K562 (cell line): ENCODE results near the gene RIMBP3C. TPM values are rescaled to one million over a fixed set of nuclear protein-coding genes. Genes with fewer than 3 reads are reported as not detected.

Source experiments
- AFF1 ChIP-seq, 2 experiments: fragments of 450-650 bp; IDR thresholded peaks; 2 replicates each; pipeline ENCODE4 v1.6.1; 2018; ENCODE audit warnings: mild to moderate bottlenecking in 2 of 2, low read depth in 1 of 2; ENCODE audit not compliant: partially characterized antibody in 2 of 2
- CHCHD3 ChIP-seq: fragments of 250-450 bp; sonication (Bioruptor Pico); IDR thresholded peaks from 2 replicates; pipeline ENCODE4 v2.1.2; 2022; ENCODE audit warnings: mild to moderate bottlenecking
- CLOCK ChIP-seq: fragments of 250-450 bp; sonication (Bioruptor Pico); IDR thresholded peaks from 2 replicates; pipeline ENCODE4 v1.4.0; 2020; ENCODE audit warnings: mild to moderate bottlenecking, moderate library complexity, borderline replicate concordance
- CSDE1 ChIP-seq, 2 experiments: fragments of 450-650 bp; IDR thresholded peaks; 2 replicates each; pipeline ENCODE4 v1.6.1; 2016; ENCODE audit warnings: mild to moderate bottlenecking in 1 of 2
- EP300 ChIP-seq: IDR thresholded peaks from 2 replicates; pipeline ENCODE4 v1.6.1; 2012; ENCODE audit warnings: low read length, improper control_type of control experiment
- GABPB1 ChIP-seq: sonication (generic); formaldehyde crosslinking; IDR thresholded peaks from 2 replicates; pipeline ENCODE4 v1.8.0; 2022; ENCODE audit warnings: mild to moderate bottlenecking, missing genetic modification reagents
- GTF2A2 ChIP-seq: IDR thresholded peaks from 2 replicates; pipeline ENCODE4 v1.6.1; 2016; ENCODE audit warnings: mild to moderate bottlenecking, missing genetic modification characterization, missing compliant biosample characterization
- IRF1 ChIP-seq: sonication (generic); formaldehyde crosslinking; IDR thresholded peaks from 2 replicates; pipeline ENCODE4 v1.8.0; 2022; ENCODE audit warnings: missing genetic modification reagents, mild to moderate bottlenecking, borderline replicate concordance
- KLF6 ChIP-seq: fragments of 250-450 bp; sonication (Bioruptor Pico); IDR thresholded peaks from 2 replicates; pipeline ENCODE4 v1.4.0; 2020; ENCODE audit warnings: mild to moderate bottlenecking, moderate library complexity, borderline replicate concordance
- MYBL2 ChIP-seq, 2 experiments: fragments of 450-650 bp in 1 of 2; sonication (generic) in 1 of 2; formaldehyde crosslinking in 1 of 2; IDR thresholded peaks; 2 replicates each; pipeline versions ENCODE4 v1.6.1 to v1.8.1; 2017 to 2022; ENCODE audit warnings: borderline replicate concordance in 1 of 2, inconsistent platforms in 1 of 2, low read depth in 1 of 2, mild to moderate bottlenecking in 1 of 2, missing genetic modification reagents in 1 of 2, moderate library complexity in 1 of 2
- NCOA2 ChIP-seq, 2 experiments: fragments of 450-650 bp; IDR thresholded peaks; 2 replicates each; pipeline ENCODE4 v1.6.1; 2018; ENCODE audit warnings: mild to moderate bottlenecking in 2 of 2, moderate library complexity in 1 of 2; ENCODE audit not compliant: partially characterized antibody in 2 of 2
- ZBTB5 ChIP-seq: fragments of 450-650 bp; IDR thresholded peaks from 2 replicates; pipeline ENCODE4 v1.6.1; 2017; ENCODE audit warnings: antibody characterized with exemption
- ZFP1 ChIP-seq: fragments of 450-650 bp; formaldehyde crosslinking; IDR thresholded peaks from 2 replicates; pipeline ENCODE4 v1.4.0; 2020; ENCODE audit warnings: mild to moderate bottlenecking, mixed read lengths
- ZFP36 ChIP-seq: fragments of 150-350 bp; IDR thresholded peaks from 2 replicates; pipeline ENCODE4 v1.6.1; 2018; ENCODE audit warnings: low read length, low read depth; ENCODE audit not compliant: partially characterized antibody
- polyA plus RNA-seq, 8 experiments: library from polyadenylated mRNA; depleted of rRNA in 4 of 8; stranded (reverse) in 5 of 8; unstranded in 3 of 8; fragments of >200 nt; fragmentation: Nextera tagmentation in 2 of 8; fragmentation: Illumina TruSeq in 1 of 8; extraction: Ambion mirVana in 2 of 8; extraction: Trizol in 1 of 8; gene quantifications; 2 replicates each; pipeline versions ENCODE4 v1.2.1 to v1.2.3, GENCODE V29; 2011 to 2014; ENCODE audit warnings: inconsistent platforms in 1 of 8, missing spikeins in 1 of 8
- total RNA-seq, 7 experiments: library from RNA; depleted of rRNA in 6 of 7; stranded (reverse); fragments of >200 nt in 6 of 7; fragmentation: Illumina TruSeq in 2 of 7; extraction: Trizol in 2 of 7; gene quantifications; 2 replicates each; pipeline versions ENCODE4 v1.2.1 to v1.2.3, GENCODE V29; 2011 to 2021; ENCODE audit warnings: low replicate concordance in 1 of 7
- TF ChIP-seq, protein P1 (sequence below): fragments of 450-650 bp; formaldehyde crosslinking; IDR thresholded peaks from 2 replicates; pipeline ENCODE4 v1.4.0; 2020; ENCODE audit warnings: mild to moderate bottlenecking, moderate library complexity

RIMBP3C gene
- total and polyA plus RNA-seq, 9 of the 15 experiments (the other 6 are each of a cell fraction or from before 2014, with no cell fraction given): 0.09 to 0.98 (median 0.17) TPM; not detected in 2

GRCh38 chr22:21569459-21570170 lies 18.4 kb upstream of the RIMBP3C start (continued):
- TF ChIP-seq CHCHD3 (CRISPR knock-in tag) (no peak), CLOCK (no peak), GTF2A2 (tag) (no peak), MYBL2 (IDR thresholded peaks at IDR 0.05; ENCODE audit: low read depth) (no peak), MYBL2 (CRISPR knock-in tag; IDR thresholded peaks at IDR 0.05; ENCODE audit: borderline replicate concordance) (no peak), GABPB1 (CRISPR knock-in tag) (no peak), IRF1 (CRISPR knock-in tag) (no peak), EP300 (no peak), NCOA2 (IDR thresholded peaks at IDR 0.05; ENCODE audit: partially characterized antibody in 2 of 2) (no peak), CSDE1 (IDR thresholded peaks at IDR 0.05) (no peak), ZFP1 (CRISPR knock-in tag) (no peak), AFF1 (IDR thresholded peaks at IDR 0.05; ENCODE audit: low read depth in 1 of 2, partially characterized antibody in 2 of 2) (no peak), ZBTB5 (no peak), ZFP36 (no peak), KLF6 (no peak)
- TF ChIP-seq, protein P1, sequence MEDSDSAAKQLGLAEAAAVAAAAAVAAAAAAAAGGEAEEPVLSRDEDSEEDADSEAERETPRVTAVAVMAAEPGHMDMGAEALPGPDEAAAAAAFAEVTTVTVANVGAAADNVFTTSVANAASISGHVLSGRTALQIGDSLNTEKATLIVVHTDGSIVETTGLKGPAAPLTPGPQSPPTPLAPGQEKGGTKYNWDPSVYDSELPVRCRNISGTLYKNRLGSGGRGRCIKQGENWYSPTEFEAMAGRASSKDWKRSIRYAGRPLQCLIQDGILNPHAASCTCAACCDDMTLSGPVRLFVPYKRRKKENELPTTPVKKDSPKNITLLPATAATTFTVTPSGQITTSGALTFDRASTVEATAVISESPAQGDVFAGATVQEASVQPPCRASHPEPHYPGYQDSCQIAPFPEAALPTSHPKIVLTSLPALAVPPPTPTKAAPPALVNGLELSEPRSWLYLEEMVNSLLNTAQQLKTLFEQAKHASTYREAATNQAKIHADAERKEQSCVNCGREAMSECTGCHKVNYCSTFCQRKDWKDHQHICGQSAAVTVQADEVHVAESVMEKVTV: no peak
